GM12873 (cell line): ENCODE results near the gene PARVG.

ENCODE experiments used
- TF ChIP-seq, protein P1 (sequence below): IDR thresholded peaks from 2 replicates; pipeline ENCODE4 v1.5.1; 2012; ENCODE audit warnings: low read depth, mild to moderate bottlenecking, moderate library complexity, low read length, control low read depth; ENCODE audit not compliant: insufficient read depth; ENCODE audit errors: missing control alignments

Gene PARVG

DNA sequence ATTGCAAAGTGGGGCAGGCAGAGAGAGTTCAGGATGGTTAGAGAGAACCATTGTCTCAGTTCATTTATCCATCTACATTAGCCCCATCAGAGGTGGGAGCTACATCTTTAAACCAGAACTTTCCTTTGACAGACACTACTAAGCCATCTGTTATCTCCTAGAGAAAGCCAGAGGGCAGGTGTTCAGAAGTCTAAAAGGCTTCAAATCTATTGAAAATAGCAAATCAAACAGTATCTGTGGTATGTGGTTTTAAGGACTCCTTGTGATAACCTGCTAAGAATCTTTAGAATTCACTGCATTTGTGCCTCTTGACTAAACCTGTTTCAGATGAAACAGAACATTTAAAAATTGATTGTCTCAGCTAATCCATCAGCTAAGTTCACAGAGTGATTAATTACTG, 43.9 kb upstream of the PARVG start:
- TF ChIP-seq, protein P1, sequence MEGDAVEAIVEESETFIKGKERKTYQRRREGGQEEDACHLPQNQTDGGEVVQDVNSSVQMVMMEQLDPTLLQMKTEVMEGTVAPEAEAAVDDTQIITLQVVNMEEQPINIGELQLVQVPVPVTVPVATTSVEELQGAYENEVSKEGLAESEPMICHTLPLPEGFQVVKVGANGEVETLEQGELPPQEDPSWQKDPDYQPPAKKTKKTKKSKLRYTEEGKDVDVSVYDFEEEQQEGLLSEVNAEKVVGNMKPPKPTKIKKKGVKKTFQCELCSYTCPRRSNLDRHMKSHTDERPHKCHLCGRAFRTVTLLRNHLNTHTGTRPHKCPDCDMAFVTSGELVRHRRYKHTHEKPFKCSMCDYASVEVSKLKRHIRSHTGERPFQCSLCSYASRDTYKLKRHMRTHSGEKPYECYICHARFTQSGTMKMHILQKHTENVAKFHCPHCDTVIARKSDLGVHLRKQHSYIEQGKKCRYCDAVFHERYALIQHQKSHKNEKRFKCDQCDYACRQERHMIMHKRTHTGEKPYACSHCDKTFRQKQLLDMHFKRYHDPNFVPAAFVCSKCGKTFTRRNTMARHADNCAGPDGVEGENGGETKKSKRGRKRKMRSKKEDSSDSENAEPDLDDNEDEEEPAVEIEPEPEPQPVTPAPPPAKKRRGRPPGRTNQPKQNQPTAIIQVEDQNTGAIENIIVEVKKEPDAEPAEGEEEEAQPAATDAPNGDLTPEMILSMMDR, result no peak

DNA sequence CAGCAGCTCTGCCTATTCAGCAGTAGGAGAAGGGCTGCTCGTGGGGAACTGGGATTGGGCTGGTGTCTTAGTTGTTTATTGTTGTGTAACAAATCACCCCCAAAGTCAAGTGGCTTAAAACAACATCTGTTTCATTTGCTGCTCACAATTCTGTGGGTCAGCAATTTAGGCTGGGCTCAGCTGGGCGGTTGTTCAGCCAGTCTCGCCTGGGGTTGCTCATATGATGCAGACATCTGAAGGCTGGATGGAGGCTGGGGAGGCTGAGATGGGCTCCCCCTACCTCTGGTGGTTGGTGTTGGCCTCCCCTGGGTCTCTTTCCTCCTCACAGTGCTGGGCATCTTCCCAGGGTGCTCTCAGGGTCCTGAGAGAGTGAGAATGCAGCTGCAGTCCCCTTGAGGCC, 43.3 kb upstream of the PARVG start:
- TF ChIP-seq, protein P1, result no peak

DNA sequence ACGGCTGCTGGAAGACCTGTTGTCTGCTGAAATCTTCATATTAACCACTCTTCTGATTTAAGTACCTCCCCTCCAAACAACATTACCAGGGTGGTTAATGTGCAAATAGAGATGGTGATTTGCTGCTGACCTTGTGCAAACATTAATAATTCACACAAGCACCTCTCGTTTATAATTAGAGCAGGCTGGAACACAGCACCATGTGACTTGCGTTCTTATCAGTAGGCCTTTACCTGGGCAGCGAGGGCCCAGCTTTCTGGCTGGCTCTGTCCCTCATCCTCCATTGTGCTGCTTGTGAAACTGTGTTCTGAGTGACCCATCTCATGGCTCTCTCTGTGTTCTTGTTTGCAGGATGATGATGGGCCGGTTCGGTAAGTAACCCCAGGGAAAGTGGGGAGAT, 41.0 kb upstream of the PARVG start:
- TF ChIP-seq, protein P1, result no peak

DNA sequence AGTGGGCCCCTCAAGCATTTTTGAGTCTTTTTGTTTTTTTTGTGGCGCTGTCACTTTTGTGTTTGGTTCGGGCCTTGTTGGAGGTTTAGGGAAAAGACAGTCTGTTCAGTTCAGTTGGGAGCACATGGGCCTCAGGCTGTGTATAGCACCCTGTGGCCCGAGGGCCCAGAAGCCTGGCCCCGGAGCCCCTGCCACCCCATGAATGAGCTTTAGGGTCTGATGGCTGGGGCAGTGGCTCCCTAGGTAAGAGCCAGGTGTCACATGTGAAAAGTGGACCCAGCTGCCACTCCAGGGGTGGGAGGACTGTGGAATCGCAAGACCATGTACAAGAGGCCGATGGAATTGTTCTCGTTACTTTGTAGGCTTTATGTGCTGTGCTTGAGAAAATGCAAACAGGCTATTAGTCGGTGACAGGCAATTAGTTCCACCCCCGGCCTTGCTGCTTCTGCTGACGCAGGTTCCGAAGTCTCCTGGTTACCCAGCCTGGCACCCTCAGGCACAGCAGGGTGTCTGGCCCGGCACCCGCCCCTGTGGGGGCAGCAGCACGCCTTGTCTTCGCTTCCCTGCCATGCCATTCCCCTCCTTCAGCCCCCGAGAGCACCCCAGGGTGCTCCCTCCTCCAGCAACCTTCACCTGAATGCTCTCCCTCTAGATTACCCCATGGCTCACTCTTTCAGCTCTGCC, 38.2 kb upstream of the PARVG start:
- TF ChIP-seq, protein P1, result no peak

DNA sequence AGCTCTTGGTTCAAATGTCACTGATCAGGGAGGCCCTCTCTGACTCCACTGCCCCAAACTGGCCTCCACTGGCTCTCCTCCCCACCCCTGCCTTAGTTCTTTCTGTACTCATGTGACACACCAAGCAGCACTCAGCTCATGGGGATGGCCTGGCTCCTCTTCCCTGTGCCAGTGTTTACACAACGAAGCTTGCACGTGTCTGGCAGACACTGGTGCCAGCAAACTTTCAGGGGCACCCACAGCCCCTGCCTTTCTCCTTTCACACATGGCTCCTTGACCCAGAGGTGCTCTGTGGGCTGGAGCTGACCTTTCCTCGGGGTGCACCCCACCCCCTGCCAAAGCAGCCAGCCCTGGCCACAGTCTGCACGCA, 37.6 kb upstream of the PARVG start:
- TF ChIP-seq, protein P1, result no peak

DNA sequence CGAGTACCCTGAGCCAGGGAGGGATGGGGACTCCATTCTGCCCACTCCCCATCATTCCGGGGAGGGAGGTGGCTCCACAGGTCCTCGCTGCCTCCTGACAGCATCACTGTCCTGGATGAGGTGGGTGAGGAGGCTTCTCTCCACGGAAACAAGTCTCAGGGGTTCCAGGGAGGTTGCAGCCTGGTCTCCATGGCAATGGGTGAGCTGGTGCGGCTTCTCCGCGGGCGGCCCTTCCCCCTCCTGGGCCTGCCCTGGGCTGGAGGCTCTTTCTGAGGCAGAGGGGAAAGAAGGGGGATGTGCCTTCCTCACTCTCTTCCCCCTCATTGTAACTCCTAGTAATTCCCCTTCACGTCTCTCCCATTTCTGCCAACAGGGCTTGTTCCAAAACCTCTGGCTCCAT, 37.1 kb upstream of the PARVG start:
- TF ChIP-seq, protein P1, result no peak

DNA sequence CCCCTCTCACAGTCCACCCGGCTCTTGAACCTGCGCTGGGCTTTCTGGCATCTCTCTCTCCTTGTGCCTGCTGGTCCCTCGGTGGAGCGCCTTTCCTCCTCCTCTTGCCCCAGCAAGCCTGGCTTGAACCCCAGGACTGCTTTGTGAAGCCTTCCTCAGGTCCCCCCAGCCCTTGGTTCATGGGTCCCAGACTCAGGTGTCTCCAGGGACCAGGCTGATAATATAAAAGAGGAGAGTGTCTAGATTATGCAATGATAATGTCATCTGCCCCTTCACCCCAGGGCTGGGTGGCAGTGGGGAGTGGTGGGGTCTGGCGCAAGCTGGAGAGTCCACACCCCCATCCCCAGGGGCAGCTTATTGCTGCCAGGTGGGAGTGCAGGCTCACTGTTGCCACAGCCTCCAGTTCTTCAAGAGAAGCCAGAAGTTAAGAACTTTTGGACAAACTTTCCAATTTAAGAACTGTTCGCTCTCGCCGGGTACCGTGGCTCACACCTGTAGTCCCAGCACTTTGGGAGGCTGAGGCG, 36.6 kb upstream of the PARVG start:
- TF ChIP-seq, protein P1, result no peak
